ENCODE measurements around the gene WDFY3.

DNA sequence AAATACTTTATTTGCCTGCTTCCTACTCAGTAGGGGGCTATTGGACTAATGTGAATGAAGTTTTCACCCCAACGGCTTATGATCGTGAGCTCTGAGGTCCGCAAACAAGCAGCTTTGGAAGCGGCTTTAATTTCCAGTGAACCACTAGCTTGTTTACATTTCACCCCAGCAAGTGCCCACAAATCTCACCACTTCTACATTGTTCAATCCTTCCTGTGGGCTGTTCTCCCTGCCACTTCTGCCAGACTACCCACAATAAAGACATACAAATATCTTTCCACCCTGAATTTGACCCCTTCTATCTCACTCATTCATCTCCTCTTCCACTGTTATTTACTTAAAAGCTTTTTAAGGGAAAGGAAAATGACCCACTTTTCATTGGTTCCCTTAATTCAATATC is 285.5 kb downstream of the WDFY3 start:
- TF ChIP-seq, protein P1, sequence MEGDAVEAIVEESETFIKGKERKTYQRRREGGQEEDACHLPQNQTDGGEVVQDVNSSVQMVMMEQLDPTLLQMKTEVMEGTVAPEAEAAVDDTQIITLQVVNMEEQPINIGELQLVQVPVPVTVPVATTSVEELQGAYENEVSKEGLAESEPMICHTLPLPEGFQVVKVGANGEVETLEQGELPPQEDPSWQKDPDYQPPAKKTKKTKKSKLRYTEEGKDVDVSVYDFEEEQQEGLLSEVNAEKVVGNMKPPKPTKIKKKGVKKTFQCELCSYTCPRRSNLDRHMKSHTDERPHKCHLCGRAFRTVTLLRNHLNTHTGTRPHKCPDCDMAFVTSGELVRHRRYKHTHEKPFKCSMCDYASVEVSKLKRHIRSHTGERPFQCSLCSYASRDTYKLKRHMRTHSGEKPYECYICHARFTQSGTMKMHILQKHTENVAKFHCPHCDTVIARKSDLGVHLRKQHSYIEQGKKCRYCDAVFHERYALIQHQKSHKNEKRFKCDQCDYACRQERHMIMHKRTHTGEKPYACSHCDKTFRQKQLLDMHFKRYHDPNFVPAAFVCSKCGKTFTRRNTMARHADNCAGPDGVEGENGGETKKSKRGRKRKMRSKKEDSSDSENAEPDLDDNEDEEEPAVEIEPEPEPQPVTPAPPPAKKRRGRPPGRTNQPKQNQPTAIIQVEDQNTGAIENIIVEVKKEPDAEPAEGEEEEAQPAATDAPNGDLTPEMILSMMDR (IDR thresholded peaks at IDR 0.05; ENCODE audit: low read depth, low read length): no peak
- TF ChIP-seq EZH2phosphoT487 (IDR thresholded peaks at IDR 0.05; ENCODE audit: low read depth): no peak

All from OCI-LY3 (cell line).